K562 (cell line): Measurements from ENCODE around the gene PRSS8. TPM values are rescaled to one million over a fixed set of nuclear protein-coding genes. Genes with fewer than 3 reads are reported as not detected.

Experiments used
- CBFA2T3 ChIP-seq: fragments of 450-650 bp; IDR thresholded peaks from 2 replicates; pipeline ENCODE4 v1.6.1; 2017
- CBFB ChIP-seq: sonication (generic); formaldehyde crosslinking; IDR thresholded peaks from 2 replicates; pipeline ENCODE4 v1.4.0; 2020; ENCODE audit warnings: mild to moderate bottlenecking, missing genetic modification reagents
- CEBPG ChIP-seq, 3 experiments: fragments of 200-800 bp in 1 of 3; sonication (Bioruptor generic) in 1 of 3; sonication (generic) in 1 of 3; formaldehyde crosslinking in 1 of 3; IDR thresholded peaks in 2 of 3; conservative IDR thresholded peaks in 1 of 3; 2 replicates each; pipeline versions ENCODE4 v1.6.1 to v1.8.0; 2016 to 2022; ENCODE audit warnings: missing compliant biosample characterization in 2 of 3, missing genetic modification characterization in 2 of 3, mild to moderate bottlenecking in 1 of 3, missing genetic modification reagents in 1 of 3
- EP400 ChIP-seq: fragments of 450-650 bp; IDR thresholded peaks from 2 replicates; pipeline ENCODE4 v1.6.1; 2017; ENCODE audit warnings: antibody characterized with exemption, mild to moderate bottlenecking, moderate library complexity
- FIP1L1 ChIP-seq: fragments of 200-400 bp; formaldehyde crosslinking; IDR thresholded peaks from 2 replicates; pipeline ENCODE4 v1.6.1; 2018; ENCODE audit warnings: mild to moderate bottlenecking, low read depth, low read length; ENCODE audit not compliant: poor library complexity, severe bottlenecking
- GABPA ChIP-seq: fragments of 200-800 bp; sonication (Bioruptor generic); conservative IDR thresholded peaks from 2 replicates; pipeline ENCODE4 v1.6.1; 2016; ENCODE audit warnings: low read depth, missing genetic modification characterization, missing compliant biosample characterization
- HDAC1 ChIP-seq, 2 experiments: fragments of 450-650 bp; IDR thresholded peaks; 2 replicates each; pipeline ENCODE4 v1.6.1; 2016 to 2017; ENCODE audit warnings: inconsistent platforms in 1 of 2, mild to moderate bottlenecking in 1 of 2, moderate library complexity in 1 of 2
- MAZ ChIP-seq, 2 experiments: fragments of 450-650 bp in 1 of 2; sonication (generic) in 1 of 2; formaldehyde crosslinking; IDR thresholded peaks in 1 of 2; conservative IDR thresholded peaks in 1 of 2; 2 replicates each; pipeline versions ENCODE4 v1.4.0 to v1.5.0; 2020; ENCODE audit warnings: mild to moderate bottlenecking in 1 of 2, missing genetic modification reagents in 1 of 2
- MBD1 ChIP-seq: fragments of 250-450 bp; sonication (Bioruptor Pico); IDR thresholded peaks from 2 replicates; pipeline ENCODE4 v1.8.0; 2022; ENCODE audit warnings: inconsistent platforms
- MEIS2 ChIP-seq: fragments of 450-650 bp; IDR thresholded peaks from 2 replicates; pipeline ENCODE4 v1.6.1; 2014; ENCODE audit warnings: mild to moderate bottlenecking; ENCODE audit not compliant: partially characterized antibody
- NRF1 ChIP-seq, 2 experiments: fragments of 450-650 bp; IDR thresholded peaks in 1 of 2; conservative IDR thresholded peaks in 1 of 2; 2 replicates each; pipeline ENCODE4 v1.6.1; 2014; ENCODE audit warnings: mild to moderate bottlenecking in 2 of 2
- PKNOX1 ChIP-seq: fragments of 450-650 bp; IDR thresholded peaks from 2 replicates; pipeline ENCODE4 v1.6.1; 2016
- POLR2AphosphoS5 ChIP-seq: IDR thresholded peaks from 2 replicates; pipeline ENCODE4 v1.6.1; 2011; ENCODE audit warnings: mild to moderate bottlenecking, low read depth, low read length, moderate library complexity; ENCODE audit not compliant: control insufficient read depth, insufficient read depth
- SP1 ChIP-seq: sonication (generic); formaldehyde crosslinking; IDR thresholded peaks from 2 replicates; pipeline ENCODE4 v1.8.1; 2022; ENCODE audit warnings: mild to moderate bottlenecking, missing genetic modification reagents
- SP2 ChIP-seq: IDR thresholded peaks from 2 replicates; pipeline ENCODE4 v1.6.1; 2011; ENCODE audit warnings: mild to moderate bottlenecking, low read depth, low read length, moderate library complexity; ENCODE audit not compliant: poor library complexity, severe bottlenecking; ENCODE audit errors: extremely low read depth
- STAT6 ChIP-seq: sonication (generic); formaldehyde crosslinking; IDR thresholded peaks from 2 replicates; pipeline ENCODE4 v1.8.1; 2023; ENCODE audit warnings: mild to moderate bottlenecking, missing genetic modification reagents
- SUPT5H ChIP-seq: fragments of 450-650 bp; IDR thresholded peaks from 2 replicates; pipeline ENCODE4 v1.6.1; 2016
- YY1 ChIP-seq, 3 experiments: IDR thresholded peaks; 2 replicates each; pipeline ENCODE4 v1.6.1; 2011; ENCODE audit warnings: low read length in 2 of 3, mild to moderate bottlenecking in 2 of 3, moderate library complexity in 2 of 3, borderline replicate concordance in 1 of 3, control low read depth in 1 of 3, low read depth in 1 of 3; ENCODE audit not compliant: insufficient read depth in 3 of 3, insufficient replicate concordance in 2 of 3, control insufficient read depth in 1 of 3, insufficient read length in 1 of 3; ENCODE audit errors: extremely low read depth in 1 of 3
- ZNF274 ChIP-seq: IDR thresholded peaks from 2 replicates; pipeline ENCODE4 v1.6.1; 2011; ENCODE audit warnings: low read depth, mild to moderate bottlenecking, low read length, moderate library complexity, borderline replicate concordance
- ZNF644 ChIP-seq: fragments of 200-800 bp; sonication (Bioruptor generic); IDR thresholded peaks from 2 replicates; pipeline ENCODE4 v1.6.1; 2016; ENCODE audit warnings: low read depth, missing genetic modification characterization, missing compliant biosample characterization
- polyA plus RNA-seq, 8 experiments: library from polyadenylated mRNA; depleted of rRNA in 4 of 8; stranded (reverse) in 5 of 8; unstranded in 3 of 8; fragments of >200 nt; fragmentation: Nextera tagmentation in 2 of 8; fragmentation: Illumina TruSeq in 1 of 8; extraction: Ambion mirVana in 2 of 8; extraction: Trizol in 1 of 8; gene quantifications; 2 replicates each; pipeline versions ENCODE4 v1.2.1 to v1.2.3, GENCODE V29; 2011 to 2014; ENCODE audit warnings: inconsistent platforms in 1 of 8, missing spikeins in 1 of 8
- total RNA-seq, 7 experiments: library from RNA; depleted of rRNA in 6 of 7; stranded (reverse); fragments of >200 nt in 6 of 7; fragmentation: Illumina TruSeq in 2 of 7; extraction: Trizol in 2 of 7; gene quantifications; 2 replicates each; pipeline versions ENCODE4 v1.2.1 to v1.2.3, GENCODE V29; 2011 to 2021; ENCODE audit warnings: low replicate concordance in 1 of 7

Gene PRSS8
- total and polyA plus RNA-seq, 9 of the 15 experiments (the other 6 are each of a cell fraction or from before 2014, with no cell fraction given) = 0.25 to 3.9 (median 1.3) TPM; not detected in 1

- TF ChIP-seq MBD1 (CRISPR knock-in tag) (no peak), PKNOX1 (peak; percentile 94), ZNF274 (no peak), FIP1L1 (peak; percentile 76), CEBPG (CRISPR knock-in tag; IDR thresholded peaks at IDR 0.05) (no peak), CEBPG (tag; conservative IDR thresholded peaks at IDR 0.05 in 1 of 2, IDR thresholded peaks at IDR 0.05 in 1 of 2) (no peak), POLR2AphosphoS5 (0 out of 2 replicates have a peak, but pooled peaks have one; percentile 14), SUPT5H (0 out of 2 replicates have a peak, but pooled peaks have one; percentile 61), CBFA2T3 (peak; percentile 32; the same call in 1 of the 2 replicates), HDAC1 (IDR thresholded peaks at IDR 0.05) (peak in 1 of 2 experiments; percentile 81; a peak in 2 of 4 replicates), MAZ (CRISPR knock-in tag; conservative IDR thresholded peaks at IDR 0.05 in 1 of 2, IDR thresholded peaks at IDR 0.05 in 1 of 2) (peak in 1 of 2 experiments; percentile 75; a peak in 3 of 4 replicates), MEIS2 (peak; percentile 50), YY1 (IDR thresholded peaks at IDR 0.05; ENCODE audit: borderline replicate concordance in 1 of 3, control insufficient read depth in 1 of 3, extremely low read depth in 1 of 3, insufficient read depth in 3 of 3, insufficient read length in 1 of 3, insufficient replicate concordance in 2 of 3, low read depth in 1 of 3, low read length in 2 of 3) (peak; percentile 14 to 73 (median 68)), STAT6 (no peak), NRF1 (conservative IDR thresholded peaks at IDR 0.05 in 1 of 2, IDR thresholded peaks at IDR 0.05 in 1 of 2) (peak; percentile 76 to 81), EP400 (peak; percentile 86; the same call in 1 of the 2 replicates), GABPA (tag) (peak; percentile 65), SP2 (peak; percentile 39), CBFB (CRISPR knock-in tag) (0 out of 2 replicates have a peak, but pooled peaks have one; percentile 19), SP1 (CRISPR knock-in tag) (peak; percentile 70), ZNF644 (tag) (peak; percentile 64; the same call in 1 of the 2 replicates)
Measured at GRCh38 chr16:31094424-31095120, 41.0 kb downstream of the PRSS8 start, which contains the start of gene VKORC1 (continued).
